ENCODE results near the gene MYOZ1.
"Not testable (repeated sequence)": the region's sequence is repeated elsewhere in the genome, so short reads cannot be mapped to it uniquely, and the experiment has no call there.

MYOZ1 gene, protein sequence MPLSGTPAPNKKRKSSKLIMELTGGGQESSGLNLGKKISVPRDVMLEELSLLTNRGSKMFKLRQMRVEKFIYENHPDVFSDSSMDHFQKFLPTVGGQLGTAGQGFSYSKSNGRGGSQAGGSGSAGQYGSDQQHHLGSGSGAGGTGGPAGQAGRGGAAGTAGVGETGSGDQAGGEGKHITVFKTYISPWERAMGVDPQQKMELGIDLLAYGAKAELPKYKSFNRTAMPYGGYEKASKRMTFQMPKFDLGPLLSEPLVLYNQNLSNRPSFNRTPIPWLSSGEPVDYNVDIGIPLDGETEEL

DNA sequence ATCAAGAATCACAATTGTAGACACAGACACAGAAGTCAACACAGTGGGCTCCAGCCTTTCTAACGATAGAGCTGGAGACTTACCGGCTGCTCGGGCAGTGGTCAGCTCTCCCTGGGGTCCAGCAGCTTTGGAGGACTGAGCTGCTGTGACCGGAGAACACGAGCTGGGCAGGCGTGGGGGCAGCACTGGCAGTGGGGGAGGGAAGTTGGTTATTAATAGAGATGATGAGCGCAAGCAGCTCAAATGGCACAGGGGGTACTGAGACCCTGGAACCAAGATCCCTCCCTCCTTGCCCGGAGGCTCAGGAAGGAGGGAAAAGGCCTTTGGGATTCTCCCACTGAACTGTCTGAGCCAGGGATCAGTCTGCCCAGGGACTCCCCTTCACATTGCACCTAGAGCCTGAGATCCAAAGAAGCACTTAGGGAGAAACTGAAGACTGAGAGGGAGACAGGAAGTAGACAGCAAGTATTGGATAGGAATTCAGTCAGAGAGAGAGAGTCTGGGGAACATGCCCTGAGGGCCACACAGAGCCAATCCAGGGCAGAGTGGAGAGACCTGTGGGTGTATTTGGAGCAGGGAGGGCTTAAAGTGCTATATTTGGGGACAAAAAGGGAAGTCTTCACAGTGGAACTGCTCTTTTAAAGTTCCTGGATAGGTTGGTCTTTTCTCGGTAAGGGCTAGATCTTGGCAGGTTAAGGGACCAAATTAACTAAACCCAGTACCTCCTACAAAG lies at the start of gene MYOZ1:
TSS of gene MYOZ1 (minus strand) at position 147 of the 733 bp plus-strand sequence. CDS start 1,457 bp downstream, outside the sequence.
- DNase-seq = no peak

DNA sequence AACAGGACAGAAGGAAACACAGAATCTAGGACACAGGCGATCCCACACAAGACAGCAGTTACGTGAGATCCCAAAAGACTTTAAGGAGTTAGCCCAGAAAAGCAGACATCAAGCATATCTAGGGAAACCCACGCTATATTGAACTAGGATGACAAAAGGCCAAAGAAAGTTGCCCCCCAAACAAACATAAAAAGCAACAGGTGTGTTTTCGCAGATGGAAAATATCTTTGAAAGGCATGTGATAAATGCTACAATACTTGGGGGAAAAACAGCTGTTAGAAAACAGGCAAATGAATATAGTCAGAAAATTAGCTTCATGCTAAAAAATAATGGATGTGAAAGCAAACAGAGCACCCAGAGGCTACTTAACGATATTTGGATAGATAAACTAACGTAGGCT lies 49.5 kb upstream of the MYOZ1 start:
- not testable (repeated sequence) for DNase-seq

DNA sequence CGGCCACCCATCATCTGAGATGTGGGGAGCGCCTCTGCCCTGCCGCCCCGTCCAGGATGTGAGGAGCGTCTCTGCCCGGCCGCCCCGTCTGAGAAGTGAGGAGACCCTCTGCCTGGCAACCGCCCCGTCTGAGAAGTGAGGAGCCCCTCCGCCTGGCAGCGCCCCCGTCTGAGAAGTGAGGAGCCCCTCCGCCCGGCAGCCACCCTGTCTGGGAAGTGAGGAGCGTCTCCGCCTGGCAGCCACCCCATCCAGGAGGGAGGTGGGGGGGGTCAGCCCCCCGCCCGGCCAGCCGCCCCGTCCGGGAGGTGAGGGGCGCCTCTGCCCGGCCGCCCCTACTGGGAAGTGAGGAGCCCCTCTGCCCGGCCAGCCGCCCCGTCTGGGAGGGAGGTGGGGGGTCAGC lies 48.3 kb upstream of the MYOZ1 start:
- DNase-seq = not testable (repeated sequence)

DNA sequence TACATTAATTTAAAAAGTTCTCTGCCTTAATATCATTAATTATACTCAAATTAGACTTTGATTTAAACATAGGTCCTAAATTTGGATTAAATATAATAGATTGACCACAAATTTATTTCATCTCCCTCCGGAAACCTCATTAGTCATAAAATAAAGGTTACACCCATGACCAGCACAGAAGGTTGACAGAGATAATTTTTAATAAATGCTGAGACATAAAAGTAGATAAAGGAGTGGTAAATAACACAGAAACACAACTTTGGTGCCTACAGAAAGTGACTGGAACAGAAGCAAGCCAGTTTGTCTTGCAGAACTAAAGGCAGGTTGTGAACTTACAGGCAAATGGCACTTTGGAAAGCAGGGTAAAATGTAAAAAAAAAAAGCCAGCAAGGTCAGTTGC lies 46.4 kb upstream of the MYOZ1 start:
- not testable (repeated sequence) for DNase-seq

DNA sequence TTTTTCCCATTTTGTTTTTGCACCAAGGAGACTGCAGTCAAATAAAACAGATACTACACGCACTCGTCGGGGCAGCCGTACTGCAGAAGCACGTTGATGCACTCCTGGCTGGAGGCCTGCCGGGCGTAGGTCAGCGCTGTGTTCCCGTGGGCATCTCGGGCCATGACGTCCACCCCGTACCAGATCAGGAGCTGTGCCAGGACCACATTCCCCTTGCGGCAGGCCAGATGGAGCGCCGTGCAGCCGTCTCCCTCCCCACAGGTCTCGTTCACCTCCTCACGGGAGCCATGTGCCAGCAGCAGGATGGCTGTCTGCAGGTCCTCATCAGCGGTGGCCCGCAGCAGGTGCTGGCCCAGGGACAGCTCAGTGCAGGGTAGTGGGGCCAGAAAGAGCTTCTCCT lies 33.3 kb upstream of the MYOZ1 start:
- DNase-seq = not testable (repeated sequence)

DNA sequence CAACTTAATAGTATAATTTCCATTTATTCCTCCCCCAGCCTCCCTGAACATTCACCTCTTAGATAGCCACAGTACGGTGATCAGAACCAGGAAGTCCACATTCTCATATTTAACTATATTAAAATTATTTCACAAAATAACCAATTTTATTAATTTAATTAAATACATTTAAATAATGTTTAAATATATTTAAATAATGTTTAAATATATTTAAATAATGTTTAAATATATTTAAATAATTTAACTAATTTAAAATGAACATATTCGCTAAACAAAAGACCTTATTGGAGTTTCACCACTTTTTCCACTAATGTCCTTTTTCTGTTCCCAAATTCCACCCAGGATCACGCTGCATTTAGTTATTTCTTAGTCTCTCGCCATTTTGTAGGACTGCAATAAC lies 27.1 kb upstream of the MYOZ1 start:
- not testable (repeated sequence) for DNase-seq

DNA sequence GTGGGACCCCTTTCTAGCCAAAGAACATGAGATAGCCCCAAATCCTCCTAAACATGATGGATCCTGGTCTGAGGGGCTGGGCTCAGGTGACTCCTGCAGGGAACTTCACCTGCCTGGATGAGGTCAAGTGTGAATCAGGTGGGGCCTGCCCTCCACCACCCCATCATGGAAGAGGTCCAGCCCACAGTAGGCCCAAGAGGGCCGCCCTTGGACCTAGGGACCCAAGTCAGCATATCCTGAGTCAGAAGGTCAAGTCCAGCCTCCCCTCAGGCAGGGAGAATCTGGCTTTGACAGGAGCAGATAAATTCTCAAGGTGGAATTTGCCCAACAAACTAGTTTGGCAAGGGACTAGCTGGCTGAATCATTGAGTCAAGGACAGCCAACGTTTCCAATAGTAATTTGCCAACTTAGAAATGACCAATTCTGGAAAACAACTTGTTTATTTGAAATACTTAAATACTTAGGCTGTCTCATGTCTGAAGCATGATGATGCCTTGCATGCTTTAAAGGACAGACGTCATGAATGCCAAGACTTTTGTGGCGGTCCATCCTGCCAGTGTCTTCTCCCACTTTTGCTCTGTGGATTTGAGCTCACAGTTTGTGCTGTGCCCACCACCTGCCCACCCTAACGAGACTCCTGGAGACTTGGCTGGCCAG lies 25.0 kb upstream of the MYOZ1 start:
- DNase-seq = not testable (repeated sequence)

DNA sequence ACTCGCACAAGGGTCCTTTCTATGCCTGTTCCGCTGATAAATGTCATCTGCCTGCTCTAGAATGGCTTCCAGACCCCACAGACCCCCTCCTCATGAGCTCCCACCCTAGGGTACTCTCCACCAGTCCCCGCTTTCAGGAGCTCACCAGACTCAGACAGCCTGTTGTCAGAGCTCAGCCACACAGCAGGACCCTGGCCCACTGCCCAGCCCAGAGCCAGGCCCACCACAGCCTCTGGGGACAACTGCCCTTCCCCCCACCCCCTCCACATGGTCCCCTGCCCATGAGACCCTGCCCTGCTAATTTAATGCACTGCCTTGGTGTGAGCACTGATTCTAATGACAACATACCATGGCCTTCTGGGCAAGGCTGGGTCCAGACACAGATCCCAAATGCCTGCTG lies 24.3 kb upstream of the MYOZ1 start:
- DNase-seq = not testable (repeated sequence)

DNA sequence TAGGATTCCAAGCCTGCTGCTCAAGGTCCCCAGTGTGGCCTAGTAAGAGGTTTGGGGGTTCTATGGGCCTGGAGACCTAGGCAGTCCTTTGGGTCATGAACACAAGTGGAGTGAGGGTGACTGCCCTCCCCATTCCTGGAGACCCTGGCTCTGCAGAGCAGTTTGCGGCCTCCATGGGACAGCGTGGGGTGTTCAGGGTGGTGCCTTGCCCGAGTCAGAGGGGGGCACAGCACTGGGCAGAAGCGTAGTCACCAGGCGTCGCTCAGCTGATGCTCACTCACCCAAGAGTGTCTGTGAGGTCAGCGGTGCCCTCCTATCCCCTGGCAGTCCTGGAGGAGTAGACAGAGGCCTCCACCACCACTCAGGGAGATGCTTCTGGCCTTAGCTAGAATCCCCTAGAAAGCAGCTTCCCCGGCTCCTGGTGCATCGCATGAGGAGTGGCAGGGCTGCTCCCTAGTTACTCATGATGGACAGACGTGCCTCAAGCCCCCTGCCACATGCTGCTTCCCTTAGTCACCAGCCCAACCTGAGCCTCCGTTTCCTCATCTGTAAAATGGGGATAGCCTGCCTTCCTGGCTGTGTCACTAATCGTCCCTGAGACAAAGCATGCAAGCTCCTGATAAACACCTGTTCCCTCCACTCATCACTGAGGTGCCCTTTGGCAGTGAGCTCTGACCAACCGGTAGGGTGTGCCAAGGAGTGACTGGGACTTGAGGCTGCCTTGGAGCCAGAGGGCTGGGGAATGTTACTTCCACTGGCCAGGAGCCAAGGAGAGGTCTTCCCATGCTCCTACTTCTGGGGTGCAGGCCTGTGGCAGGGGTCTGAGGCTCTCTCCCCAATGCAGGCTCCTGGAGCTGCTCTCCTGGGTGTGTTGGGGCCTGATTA lies 23.1 kb upstream of the MYOZ1 start:
- not testable (repeated sequence) for DNase-seq

DNA sequence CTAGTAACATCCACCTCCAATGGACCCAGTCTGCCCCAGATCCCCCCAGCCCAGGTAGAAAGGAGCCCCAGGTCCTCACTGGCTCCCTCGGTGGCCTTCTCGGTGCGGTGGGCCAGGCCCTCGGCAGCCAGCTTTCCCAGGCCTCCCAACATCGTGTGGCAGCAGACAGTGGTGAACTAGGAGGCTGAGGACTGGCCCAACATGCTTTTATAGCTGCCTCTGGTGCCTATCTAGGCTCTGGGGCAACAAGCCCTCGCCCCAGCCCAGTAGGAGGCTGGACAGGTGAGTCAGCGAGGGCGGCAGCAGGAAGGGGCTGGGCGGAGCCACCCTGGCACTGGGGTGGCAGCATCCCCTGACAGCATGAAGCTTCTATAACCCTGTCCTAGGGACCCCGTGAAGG lies 22.3 kb upstream of the MYOZ1 start:
- DNase-seq = not testable (repeated sequence)

DNA sequence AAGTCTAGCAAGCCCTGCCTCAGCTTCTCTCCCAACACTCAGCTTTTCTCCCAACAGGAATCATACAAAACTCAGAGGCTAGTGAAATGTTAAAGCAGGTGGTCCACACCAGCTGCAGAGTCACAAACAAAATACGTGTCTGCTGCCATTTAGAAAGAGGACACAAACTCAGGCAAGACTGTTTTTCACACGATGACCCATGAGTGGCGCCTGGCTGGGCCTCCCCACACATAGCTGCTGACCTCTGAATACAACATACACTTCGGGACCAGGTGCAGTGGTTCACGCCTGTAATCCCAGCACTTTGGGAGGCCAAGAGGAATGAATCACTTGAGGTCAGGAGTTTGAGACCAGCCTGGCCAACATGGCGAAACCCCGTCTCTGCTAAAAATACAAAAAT lies 21.4 kb upstream of the MYOZ1 start:
- DNase-seq = not testable (repeated sequence)

DNA sequence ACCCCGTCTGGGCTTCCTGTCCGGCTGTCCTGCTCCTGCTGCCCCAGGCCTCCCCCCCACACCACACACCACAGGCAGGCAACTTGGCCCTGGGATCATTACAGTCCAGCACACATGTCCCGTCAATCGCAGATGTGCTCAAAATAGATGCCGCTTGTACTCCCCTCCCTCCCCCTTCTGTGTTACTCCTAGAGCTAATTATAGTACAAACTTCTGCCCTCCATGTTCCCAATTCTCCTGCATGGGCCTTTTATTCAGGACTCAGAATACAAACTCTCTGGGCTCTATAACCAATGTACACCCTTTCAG lies 14.7 kb upstream of the MYOZ1 start, which contains the start of gene SYNPO2L:
TSS of gene SYNPO2L (minus strand) at position 40 of the 309 bp plus-strand sequence. CDS start 107 bp downstream, outside the sequence.
- no peak for DNase-seq

DNA sequence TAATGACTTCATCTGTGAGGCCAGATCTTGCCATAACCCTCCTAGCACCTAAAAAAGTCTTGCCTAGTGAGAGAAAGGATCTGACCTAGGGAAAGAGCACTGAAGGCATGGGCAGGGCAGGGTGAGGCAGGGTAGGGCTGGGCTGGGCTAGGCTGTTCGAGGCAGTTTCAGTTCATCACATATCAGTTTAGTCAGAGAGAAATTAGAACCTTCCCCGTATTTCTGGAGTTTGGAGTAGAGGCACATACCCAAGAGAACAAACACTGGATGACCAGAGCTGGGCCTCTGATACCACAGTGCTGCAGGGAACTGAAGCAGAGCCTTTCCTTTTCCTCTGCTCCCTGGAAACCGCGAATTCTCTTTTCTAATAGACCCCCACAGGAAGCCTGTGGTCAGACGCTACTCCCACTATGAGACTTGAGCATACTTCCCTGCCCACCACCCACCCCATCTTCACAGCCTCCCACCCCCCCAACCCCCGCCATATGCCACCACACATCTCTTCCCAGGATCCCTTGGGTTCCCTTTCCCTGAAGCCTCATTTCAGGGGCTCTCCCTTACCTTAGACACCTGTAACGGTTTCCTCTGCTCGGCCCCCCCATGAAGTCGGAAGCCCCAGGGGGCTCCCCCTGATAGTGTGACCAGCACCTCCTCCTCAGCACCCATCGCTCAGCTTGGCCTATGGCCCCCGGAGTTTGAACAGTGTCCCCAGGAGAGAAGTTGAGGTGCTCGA lies 14.1 kb upstream of the MYOZ1 start:
- DNase-seq = no peak

DNA sequence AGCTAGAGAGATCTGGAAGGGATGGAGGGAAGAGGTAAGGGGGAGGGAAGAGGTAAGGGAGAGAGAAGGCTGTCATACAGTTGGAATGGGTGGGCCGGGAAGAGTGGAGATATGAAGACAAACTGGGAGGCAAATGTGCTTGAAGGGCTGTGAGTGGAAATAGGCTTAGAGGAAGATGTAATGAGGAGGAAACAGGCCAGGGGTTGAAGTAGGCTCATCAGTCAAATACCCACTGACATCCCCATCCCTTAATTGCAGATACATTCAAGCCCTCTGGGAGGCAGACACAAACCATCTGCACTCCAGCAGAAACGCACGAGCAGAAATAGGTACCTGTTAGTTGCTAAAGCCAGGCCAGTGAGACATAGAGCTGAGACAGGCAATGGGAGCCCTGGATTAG lies 12.4 kb upstream of the MYOZ1 start:
- no peak for DNase-seq

DNA sequence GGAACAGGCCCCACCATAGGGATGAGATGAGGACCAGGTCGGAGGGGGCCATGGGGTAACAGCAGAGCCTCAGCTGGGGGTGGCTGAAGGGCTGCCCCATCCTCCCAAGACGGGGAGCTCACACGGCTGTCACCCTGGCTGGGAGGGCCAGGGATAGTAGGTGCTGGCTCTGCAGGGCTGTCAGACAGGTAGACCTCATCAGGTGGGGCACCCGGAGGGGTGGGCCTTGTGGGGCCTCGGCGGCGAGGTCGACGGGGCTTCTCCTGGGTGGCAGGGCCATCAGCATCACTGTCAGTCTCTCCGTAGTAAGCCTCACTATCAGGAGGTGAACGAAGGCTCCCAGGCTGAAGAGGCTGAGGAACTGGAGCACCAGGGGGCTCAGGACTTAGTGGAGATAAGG lies 11.9 kb upstream of the MYOZ1 start:
- DNase-seq = no peak

DNA sequence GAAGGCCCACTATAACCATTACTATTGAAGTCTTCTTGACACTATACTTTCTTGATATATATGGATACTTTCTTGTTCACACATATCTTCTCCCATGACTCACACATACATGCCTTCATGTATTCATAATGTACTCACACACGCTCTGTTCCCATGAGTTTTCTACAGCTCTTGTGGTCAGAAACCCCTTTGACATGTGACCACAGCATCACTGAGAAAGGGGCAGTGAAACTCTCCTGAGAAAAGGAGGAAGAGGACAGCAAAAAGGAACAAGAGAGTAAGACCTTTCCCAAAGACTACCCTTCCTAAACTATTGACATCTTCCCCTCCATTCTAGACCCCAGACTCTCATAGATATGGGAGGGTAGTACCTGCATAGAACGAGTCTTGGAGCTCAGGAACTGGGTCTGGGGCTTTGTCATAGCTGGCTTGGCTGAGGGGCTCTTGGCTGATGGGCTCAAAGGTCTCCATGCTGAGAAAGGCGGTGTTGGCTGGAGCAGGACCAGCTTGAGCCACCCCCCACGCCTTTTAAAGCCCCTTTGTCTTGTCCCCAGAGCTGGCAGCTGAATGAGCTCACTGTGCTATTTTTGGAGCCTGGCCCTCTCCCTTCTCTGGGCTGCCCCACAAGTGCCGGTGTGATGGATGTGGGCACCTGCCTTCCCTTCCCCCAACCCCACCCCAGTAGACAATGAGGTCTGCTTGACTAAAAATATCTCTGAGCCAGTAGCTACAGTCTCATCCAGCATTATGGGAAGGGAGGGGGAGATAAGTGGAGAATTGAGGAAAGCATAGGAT lies 9.5 kb upstream of the MYOZ1 start:
- DNase-seq = peak; percentile 17

DNA sequence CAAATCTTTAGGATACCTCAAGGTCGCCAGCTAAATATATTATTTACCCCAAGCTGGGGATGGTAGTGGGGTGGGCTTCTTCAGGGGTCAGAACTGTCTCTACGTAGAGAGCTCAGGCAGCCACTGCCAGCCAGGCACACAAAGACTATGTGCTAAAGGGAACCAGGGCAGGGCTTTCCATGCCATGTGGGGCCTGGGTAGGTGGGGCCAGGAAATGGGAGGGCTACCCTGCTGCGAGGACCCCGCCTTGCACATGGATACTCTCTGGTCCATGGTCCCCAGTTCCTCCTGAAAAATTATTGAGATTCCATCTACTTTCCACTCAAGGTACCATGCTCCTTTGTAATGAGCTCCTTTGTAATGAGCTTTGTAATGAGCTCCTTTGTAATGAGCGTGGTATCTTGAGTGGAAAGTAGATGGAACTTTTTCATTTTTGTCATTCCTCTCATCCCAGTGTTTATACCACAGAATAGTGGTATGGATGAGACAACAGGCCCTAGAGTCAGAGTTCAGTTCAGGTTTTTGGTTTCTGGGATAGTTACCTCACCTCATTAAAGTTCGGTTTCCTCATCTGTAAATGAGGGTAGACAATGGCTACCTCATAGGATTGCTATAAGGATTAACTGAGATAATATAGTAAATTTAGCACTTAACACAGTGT lies 8.7 kb upstream of the MYOZ1 start:
- DNase-seq = no peak

DNA sequence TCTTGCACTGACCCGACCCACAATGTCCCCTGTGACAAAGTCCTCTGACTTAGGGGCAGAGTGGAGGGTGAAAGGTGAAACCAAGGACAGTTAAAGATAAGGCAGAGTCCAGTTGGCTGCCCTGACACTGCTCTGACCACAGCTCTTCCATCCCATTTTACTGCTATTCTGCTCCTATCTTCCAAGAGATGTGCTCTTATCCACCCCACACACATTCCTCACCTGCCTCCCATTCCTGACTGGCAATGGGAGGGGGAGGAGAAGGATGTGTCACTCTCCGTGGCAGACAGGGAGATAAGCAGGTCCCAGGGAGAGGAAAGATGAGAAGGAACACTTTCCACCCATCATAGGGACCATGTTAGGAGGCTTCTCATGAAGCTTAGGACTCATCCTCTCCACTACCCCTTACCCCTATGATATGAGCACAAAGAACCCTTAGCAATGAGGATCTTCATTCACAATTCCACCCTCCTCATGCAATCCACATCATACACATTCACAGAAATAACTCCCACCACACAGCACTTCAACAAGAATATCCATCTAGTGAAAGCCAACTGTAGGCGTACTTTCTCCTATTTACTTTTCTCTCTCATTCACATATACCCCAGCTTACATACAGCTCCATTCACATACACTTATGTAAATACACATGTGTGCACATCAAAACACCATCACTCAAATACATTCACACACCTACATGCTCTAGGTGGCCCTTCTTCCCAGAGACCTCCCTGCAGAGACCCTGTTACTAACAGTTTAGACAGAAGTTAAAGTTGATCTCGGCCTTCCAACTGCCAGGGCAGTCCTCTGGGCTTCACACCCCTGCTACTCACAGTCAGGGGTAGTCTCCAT lies 7.9 kb upstream of the MYOZ1 start:
- no peak for DNase-seq

DNA sequence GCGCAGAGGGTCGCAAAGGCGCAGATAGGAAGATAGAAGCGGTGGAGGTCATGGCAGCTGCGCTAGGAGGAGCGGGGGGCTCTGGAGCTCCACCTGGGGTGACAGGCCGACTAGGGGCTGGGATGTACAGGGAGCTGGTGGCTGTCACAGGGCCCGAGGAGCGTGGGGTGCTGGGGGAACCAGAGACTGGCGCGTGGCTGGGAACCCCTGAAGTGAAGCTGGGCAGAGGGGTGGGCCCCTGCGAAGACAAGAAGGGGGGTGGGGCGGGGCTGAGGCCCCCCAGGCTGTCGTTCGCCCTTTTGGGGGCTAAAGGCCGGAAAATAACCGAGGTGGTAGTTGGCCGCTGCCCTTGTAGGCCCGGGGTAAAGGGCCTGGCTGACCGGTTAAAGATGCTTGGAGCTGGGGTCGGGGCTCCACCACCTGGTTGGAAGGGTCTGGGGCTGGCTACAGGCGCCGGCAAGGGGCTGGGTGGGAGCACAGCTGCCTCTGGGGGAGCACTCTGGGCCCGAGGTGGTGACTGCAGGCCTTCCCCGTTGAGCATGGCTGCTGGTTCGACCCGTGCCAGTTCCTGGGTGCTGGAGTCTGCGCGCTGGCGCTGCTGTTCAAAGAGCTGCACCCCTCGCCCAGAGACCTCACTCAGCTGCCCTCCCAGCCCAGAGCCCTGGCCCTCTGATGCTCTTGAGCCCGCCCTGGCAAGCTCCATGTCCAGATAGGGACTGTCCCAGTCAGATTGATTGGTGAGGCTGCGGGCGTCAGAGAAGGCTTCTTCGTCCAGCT lies 6.8 kb upstream of the MYOZ1 start:
- DNase-seq = no peak

All from eye (tissue), 1 donor.